Activated naive CD8-positive, alpha-beta T cell treated with anti-CD3 and anti-CD28 coated beads for 36 hours (primary cell): ENCODE measurements around the gene FHAD1. TPM values are rescaled to one million over a fixed set of nuclear protein-coding genes. Genes with fewer than 3 reads are reported as not detected.

ENCODE experiments used
- DNase-seq: peaks from one replicate; pipeline ENCODE4 v3.0.0; 2021
- H3K27ac Mint-ChIP-seq: one replicate; pipeline ENCODE4 v1.8.0; 2022; ENCODE audit warnings: mild to moderate bottlenecking, moderate library complexity, mixed read lengths
- H3K27me3 Mint-ChIP-seq: one replicate; pipeline ENCODE4 v1.8.0; 2022; ENCODE audit warnings: mild to moderate bottlenecking, mixed read lengths
- H3K36me3 Mint-ChIP-seq: one replicate; pipeline ENCODE4 v1.8.0; 2021; ENCODE audit warnings: mild to moderate bottlenecking, mixed read lengths
- H3K4me1 Mint-ChIP-seq: one replicate; pipeline ENCODE4 v1.8.0; 2021; ENCODE audit warnings: mixed read lengths
- H3K4me3 Mint-ChIP-seq: one replicate; pipeline ENCODE4 v1.8.0; 2022; ENCODE audit warnings: mild to moderate bottlenecking, moderate library complexity, mixed read lengths
- H3K9me3 Mint-ChIP-seq: one replicate; pipeline ENCODE4 v1.8.0; 2022; ENCODE audit warnings: mixed read lengths
- total RNA-seq, 2 experiments: library from RNA; stranded (reverse); gene quantifications; one replicate each; pipeline ENCODE4 v1.2.3, GENCODE V29; 2021

Gene FHAD1
- total RNA-seq, 2 experiments from 2014 or later = 0.49 to 0.70 TPM

- no peaks in the 10 kb centered on the region for H3K9me3 Mint-ChIP-seq
- H3K27ac Mint-ChIP-seq = peak within 1 kb of the TSS; percentile 82
- peak; percentile 88 for DNase-seq
- H3K4me1 Mint-ChIP-seq = peaks cover 29% of the 10 kb centered on the region
- peak within 1 kb of the TSS; percentile 88 for H3K4me3 Mint-ChIP-seq
- peaks cover 8% of the 10 kb centered on the region for H3K36me3 Mint-ChIP-seq
- peaks cover 20% of the 10 kb centered on the region for H3K27me3 Mint-ChIP-seq
Observed at GRCh38 chr1:15409388-15410222, 162.6 kb downstream of the FHAD1 start, which contains the start of gene EFHD2. Gene EFHD2 (plus strand): TSS chr1:15409888. CDS start chr1:15409972, 84 bp downstream.

DNA sequence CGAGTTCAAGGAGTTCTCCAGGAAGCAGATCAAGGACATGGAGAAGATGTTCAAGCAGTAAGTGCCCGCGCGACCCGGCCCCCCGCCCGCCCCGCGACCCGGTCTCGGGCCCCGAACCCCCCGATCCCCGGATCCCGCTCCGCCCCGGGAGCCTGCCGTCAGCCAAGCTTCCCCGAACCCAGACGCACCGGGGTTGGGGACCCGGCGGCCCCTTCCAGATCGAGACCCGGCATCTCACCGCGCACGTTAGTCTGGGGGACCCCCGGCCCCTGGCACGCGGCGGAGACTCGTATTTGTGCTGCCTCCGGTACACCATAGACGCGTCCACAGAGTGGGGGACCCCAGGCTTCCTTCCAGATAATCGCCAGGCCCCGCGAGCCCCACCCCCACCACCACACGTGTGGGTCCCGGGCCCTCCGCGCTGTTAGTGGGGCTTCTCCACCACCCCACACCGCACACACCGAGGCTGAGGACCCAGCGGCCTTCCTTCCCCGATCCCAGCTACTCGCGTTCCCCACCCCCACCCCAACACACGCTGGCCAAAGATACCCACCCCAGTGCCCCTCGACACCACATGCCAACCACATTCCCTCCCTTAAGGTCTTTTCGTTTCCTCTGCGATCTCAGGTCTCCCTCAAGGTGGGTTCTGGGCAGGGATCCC lies 163.3 kb downstream of the FHAD1 start:
- peak overlapping the region; percentile 82 for H3K27ac Mint-ChIP-seq
- no peak for DNase-seq
- peaks cover 15% of the 10 kb centered on the region for H3K36me3 Mint-ChIP-seq
- no peaks in the 10 kb centered on the region for H3K9me3 Mint-ChIP-seq
- H3K4me1 Mint-ChIP-seq = peaks cover 37% of the 10 kb centered on the region
- peak overlapping the region; percentile 88 for H3K4me3 Mint-ChIP-seq
- H3K27me3 Mint-ChIP-seq = peaks cover 20% of the 10 kb centered on the region

DNA sequence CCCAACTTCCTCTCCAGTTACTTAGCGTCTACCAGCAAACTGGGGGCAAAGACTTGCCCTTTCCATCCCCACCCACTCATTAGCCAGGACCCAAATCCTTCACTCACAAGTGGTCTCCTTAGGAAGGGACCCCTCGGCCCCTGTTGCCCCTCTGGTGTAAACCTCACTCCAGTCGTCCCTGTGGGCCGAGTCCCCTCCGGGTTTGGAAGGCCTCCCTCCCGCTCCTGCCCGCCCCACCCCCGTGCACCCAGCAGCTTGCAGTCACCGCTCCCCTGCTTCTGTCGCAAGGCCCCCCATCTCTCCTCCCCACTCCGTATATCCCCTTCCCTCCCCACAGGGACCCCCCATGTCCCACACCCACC lies 163.8 kb downstream of the FHAD1 start:
- no peak for DNase-seq
- Mint-ChIP-seq H3K36me3 (peaks cover 19% of the 10 kb centered on the region), H3K27ac (peak overlapping the region; percentile 82), H3K4me1 (peaks cover 42% of the 10 kb centered on the region), H3K4me3 (peak overlapping the region; percentile 88), H3K27me3 (peaks cover 20% of the 10 kb centered on the region), H3K9me3 (no peaks in the 10 kb centered on the region)

GRCh38 chr1:15411593-15412137 lies 164.6 kb downstream of the FHAD1 start:
- peaks cover 24% of the 10 kb centered on the region for H3K36me3 Mint-ChIP-seq
- no peaks in the 10 kb centered on the region for H3K9me3 Mint-ChIP-seq
- no peak for DNase-seq
- H3K4me1 Mint-ChIP-seq = peaks cover 50% of the 10 kb centered on the region
- H3K27ac Mint-ChIP-seq = no peak overlapping the region
- H3K4me3 Mint-ChIP-seq = peak overlapping the region; percentile 88
- H3K27me3 Mint-ChIP-seq = peaks cover 19% of the 10 kb centered on the region

- no peaks in the 10 kb centered on the region for H3K9me3 Mint-ChIP-seq
- H3K27me3 Mint-ChIP-seq = peaks cover 12% of the 10 kb centered on the region
- peaks cover 25% of the 10 kb centered on the region for H3K36me3 Mint-ChIP-seq
- DNase-seq = no peak
- H3K27ac Mint-ChIP-seq = no peak overlapping the region
- H3K4me1 Mint-ChIP-seq = peaks cover 53% of the 10 kb centered on the region
- peak overlapping the region; percentile 88 for H3K4me3 Mint-ChIP-seq
Observed at GRCh38 chr1:15412175-15412800, 165.3 kb downstream of the FHAD1 start.

DNA sequence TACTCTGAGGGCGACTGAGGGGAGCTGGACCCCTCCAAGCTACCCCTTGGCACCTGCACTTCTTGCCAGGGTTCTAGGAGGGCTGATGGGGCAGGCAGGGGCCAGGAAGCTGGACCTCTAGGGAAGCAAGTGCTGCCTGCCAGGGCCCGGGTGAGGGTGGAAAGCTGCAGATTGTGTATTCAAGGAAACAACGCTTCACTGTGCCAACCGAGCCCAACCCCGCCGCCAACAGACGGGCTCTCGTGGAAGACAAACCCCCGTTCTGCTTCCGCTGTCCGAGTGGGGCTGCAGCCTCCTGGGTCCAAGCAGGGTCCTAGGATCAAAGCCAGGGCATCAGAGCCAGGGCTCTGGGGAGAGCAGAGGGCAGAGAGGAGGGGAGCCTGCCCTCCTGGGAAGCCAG lies 165.8 kb downstream of the FHAD1 start:
- DNase-seq = no peak
- H3K9me3 Mint-ChIP-seq = no peaks in the 10 kb centered on the region
- no peak overlapping the region for H3K4me3 Mint-ChIP-seq
- peaks cover 12% of the 10 kb centered on the region for H3K27me3 Mint-ChIP-seq
- H3K4me1 Mint-ChIP-seq = peaks cover 58% of the 10 kb centered on the region
- peaks cover 25% of the 10 kb centered on the region for H3K36me3 Mint-ChIP-seq
- no peak overlapping the region for H3K27ac Mint-ChIP-seq

DNA sequence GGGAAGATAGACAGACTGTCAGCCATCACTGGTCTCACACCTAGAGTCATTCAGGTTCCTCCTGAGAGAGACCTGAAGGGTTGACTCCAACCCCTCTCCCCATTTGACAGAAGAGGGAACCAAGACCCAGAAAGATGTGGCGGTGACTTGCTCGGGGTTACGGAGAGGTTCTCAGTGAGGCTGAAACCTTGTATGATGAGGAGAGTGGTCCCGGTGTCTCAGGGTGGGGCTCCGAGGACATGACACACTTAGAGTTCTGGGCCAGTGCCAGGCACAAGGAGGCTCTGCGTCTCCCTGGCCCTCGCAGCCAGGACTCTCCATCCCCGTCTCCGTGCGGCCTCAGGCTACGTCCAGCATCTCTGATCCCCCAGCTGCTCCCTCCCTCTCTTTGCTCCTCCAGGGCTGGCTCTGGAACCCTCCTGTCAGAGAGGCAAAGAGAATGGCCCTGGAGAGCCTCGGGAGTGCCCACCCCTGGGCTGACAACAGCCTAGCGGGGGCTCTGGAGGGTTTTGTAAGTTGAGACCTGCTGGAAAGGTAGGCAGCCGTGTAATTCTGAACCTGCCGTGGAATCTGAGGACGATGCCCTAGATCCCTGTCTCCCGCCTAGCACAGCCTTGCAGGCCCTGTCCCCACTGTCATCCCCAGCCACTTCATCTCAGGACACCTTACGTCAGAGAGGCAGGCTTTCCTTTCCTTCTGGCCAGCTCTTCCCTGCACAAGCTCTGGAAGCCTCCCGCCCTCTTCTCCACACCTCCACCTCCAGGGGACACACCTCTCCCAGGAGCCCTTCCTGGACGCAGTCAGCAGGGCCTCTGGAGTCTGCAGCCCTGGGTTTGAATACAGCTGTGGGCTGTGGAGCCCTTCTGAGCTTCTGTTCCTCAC lies 166.8 kb downstream of the FHAD1 start:
- DNase-seq = no peak
- H3K9me3 Mint-ChIP-seq = no peaks in the 10 kb centered on the region
- no peak overlapping the region for H3K4me3 Mint-ChIP-seq
- H3K27me3 Mint-ChIP-seq = peaks cover 6% of the 10 kb centered on the region
- H3K36me3 Mint-ChIP-seq = peaks cover 27% of the 10 kb centered on the region
- H3K4me1 Mint-ChIP-seq = peaks cover 62% of the 10 kb centered on the region
- H3K27ac Mint-ChIP-seq = no peak overlapping the region

- no peaks in the 10 kb centered on the region for H3K9me3 Mint-ChIP-seq
- H3K4me1 Mint-ChIP-seq = peaks cover 59% of the 10 kb centered on the region
- DNase-seq = no peak
- no peak overlapping the region for H3K4me3 Mint-ChIP-seq
- no peaks in the 10 kb centered on the region for H3K27me3 Mint-ChIP-seq
- H3K36me3 Mint-ChIP-seq = peaks cover 29% of the 10 kb centered on the region
- no peak overlapping the region for H3K27ac Mint-ChIP-seq
Observed at GRCh38 chr1:15414445-15414983, 167.5 kb downstream of the FHAD1 start.

GRCh38 chr1:15417059-15417934 lies 170.3 kb downstream of the FHAD1 start:
- H3K4me1 Mint-ChIP-seq = peaks cover 51% of the 10 kb centered on the region
- DNase-seq = peak; percentile 49
- H3K27me3 Mint-ChIP-seq = no peaks in the 10 kb centered on the region
- H3K4me3 Mint-ChIP-seq = peak overlapping the region; percentile 64
- peaks cover 26% of the 10 kb centered on the region for H3K36me3 Mint-ChIP-seq
- H3K9me3 Mint-ChIP-seq = no peaks in the 10 kb centered on the region
- H3K27ac Mint-ChIP-seq = peak overlapping the region; percentile 50

DNA sequence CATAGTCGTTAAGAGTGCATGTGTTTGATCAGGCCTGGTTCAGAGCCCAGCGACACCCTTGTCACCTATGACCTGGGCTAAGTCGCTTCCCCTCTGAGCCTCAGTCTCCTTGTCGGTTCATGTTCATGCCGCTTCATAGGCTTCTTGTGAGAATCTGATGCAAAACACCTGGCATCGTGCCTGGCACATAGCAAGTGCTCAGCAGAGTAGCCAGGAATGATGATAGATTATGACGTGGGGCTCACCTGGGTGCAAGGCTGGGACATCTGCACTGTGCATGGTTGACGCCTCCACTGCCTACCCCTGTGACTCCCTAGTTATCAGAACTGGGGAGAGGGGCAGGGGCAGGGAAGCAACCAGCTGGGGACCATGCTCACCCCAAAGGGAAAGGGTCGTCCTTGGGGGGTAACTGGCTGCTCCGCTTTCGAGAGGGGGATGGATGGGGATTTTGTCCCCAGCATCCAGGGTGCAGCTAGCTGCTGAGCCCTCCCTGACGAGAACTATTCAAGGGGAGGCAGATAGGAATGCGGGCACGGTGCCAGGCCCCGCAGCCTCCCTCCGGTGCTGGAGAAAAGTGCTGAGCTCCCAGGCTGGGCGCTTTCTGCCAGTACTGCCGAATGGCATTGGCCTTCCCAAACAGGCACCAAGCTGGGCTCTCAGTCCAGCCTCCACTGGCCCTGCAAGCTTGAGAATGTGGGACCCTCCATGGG lies 171.9 kb downstream of the FHAD1 start:
- Mint-ChIP-seq H3K27ac (peak overlapping the region; percentile 8), H3K36me3 (peaks cover 22% of the 10 kb centered on the region), H3K4me3 (no peak overlapping the region), H3K27me3 (no peaks in the 10 kb centered on the region), H3K4me1 (peaks cover 43% of the 10 kb centered on the region), H3K9me3 (no peaks in the 10 kb centered on the region)
- DNase-seq = no peak

DNA sequence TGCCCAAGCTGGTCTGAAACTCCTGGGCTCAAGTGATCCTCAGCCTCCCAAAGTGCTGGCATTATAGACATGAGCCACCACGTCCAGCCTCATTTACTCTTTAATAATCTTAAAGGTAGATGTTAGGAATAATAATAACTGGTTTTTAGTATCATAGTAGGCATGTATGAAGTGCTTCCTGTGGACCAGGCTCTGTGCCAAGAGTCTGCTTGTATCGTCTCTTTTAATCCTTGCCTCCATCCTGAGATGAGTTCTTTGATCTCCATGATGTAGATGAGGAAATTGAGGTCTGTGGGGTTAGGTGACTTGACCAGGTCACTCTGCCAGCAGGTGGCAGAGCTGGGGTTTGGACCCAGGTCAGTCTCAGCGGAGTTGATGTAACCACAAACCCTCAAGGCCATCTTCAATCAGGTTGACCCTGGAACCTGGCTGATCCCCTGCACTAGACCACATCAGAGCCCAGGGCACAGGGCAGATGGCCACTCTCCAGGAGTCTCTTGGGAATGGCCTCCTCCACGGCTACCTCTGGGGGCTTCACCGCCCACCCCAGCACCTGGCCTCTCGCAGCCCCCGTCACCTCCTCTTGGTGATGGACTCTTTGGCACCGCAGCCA lies 173.9 kb downstream of the FHAD1 start:
- no peak overlapping the region for H3K27ac Mint-ChIP-seq

DNA sequence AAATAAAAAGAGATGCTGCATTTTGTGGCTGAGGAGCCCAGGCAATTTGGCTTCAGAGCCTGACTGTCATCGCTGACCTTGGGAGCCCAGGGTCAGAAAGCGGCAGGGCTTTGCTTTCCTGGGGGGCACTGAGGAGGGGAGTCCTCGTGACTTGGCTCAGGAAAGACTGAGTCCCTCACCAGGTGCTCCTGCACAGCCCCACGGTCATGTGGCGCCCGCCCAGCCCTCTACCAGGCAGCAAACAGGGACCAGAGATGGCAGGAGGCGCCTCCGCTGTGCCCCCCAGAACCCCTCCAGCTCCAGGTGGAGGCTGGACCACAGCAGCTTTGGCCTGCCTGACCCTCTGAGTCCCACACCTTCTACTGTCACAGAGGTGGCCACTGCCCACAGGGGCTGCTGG lies 175.8 kb downstream of the FHAD1 start:
- H3K27me3 Mint-ChIP-seq = no peaks in the 10 kb centered on the region

More for the DNA sequence above, 173.9 kb downstream of the FHAD1 start:
- Mint-ChIP-seq H3K4me3 (no peak overlapping the region), H3K4me1 (peaks cover 27% of the 10 kb centered on the region), H3K27me3 (no peaks in the 10 kb centered on the region), H3K9me3 (no peaks in the 10 kb centered on the region), H3K36me3 (peaks cover 10% of the 10 kb centered on the region)
- DNase-seq = no peak

More for the DNA sequence above, 175.8 kb downstream of the FHAD1 start:
- H3K27ac Mint-ChIP-seq = no peak overlapping the region
- no peak for DNase-seq
- no peak overlapping the region for H3K4me3 Mint-ChIP-seq
- H3K36me3 Mint-ChIP-seq = peaks cover 5% of the 10 kb centered on the region
- H3K4me1 Mint-ChIP-seq = peaks cover 14% of the 10 kb centered on the region
- no peaks in the 10 kb centered on the region for H3K9me3 Mint-ChIP-seq
